Liver (tissue), 9 donors: ENCODE results near the gene RARB. TPM values are rescaled to one million over a fixed set of nuclear protein-coding genes. Genes with fewer than 3 reads are reported as not detected.

ENCODE experiments used
- DNase-seq: peaks from one replicate; pipeline ENCODE4 v3.0.0-alpha.2; 2017; ENCODE audit warnings: low spot score
- H3K27ac ChIP-seq, 2 donors: one replicate each; pipeline ENCODE4 v1.7.0; 2013; ENCODE audit warnings: inconsistent platforms in 2 of 2, low read length in 2 of 2, control low read depth in 1 of 2, low read depth in 1 of 2, mild to moderate bottlenecking in 1 of 2
- H3K27me3 ChIP-seq, 4 donors: one replicate each; pipeline versions ENCODE4 v1.6.1 to v1.7.0; 2013; ENCODE audit warnings: low read length in 3 of 4, inconsistent platforms in 1 of 4, mild to moderate bottlenecking in 1 of 4, moderate library complexity in 1 of 4; ENCODE audit not compliant: control insufficient read depth in 4 of 4, insufficient read depth in 4 of 4
- H3K36me3 ChIP-seq, 4 donors: one replicate each; pipeline versions ENCODE4 v1.6.1 to v1.7.0; 2013; ENCODE audit warnings: low read length in 3 of 4, mild to moderate bottlenecking in 3 of 4, low read depth in 1 of 4, moderate library complexity in 1 of 4; ENCODE audit not compliant: control insufficient read depth in 4 of 4, insufficient read depth in 3 of 4
- H3K4me1 ChIP-seq, 4 donors: one replicate each; pipeline versions ENCODE4 v1.6.1 to v1.7.0; 2013; ENCODE audit warnings: low read length in 3 of 4, mild to moderate bottlenecking in 3 of 4, moderate library complexity in 1 of 4; ENCODE audit not compliant: control insufficient read depth in 4 of 4, insufficient read depth in 4 of 4
- H3K4me3 ChIP-seq, 3 donors: one replicate each; pipeline versions ENCODE4 v1.6.1 to v1.7.0; 2013; ENCODE audit warnings: low read length in 3 of 3, control low read depth in 1 of 3, low read depth in 1 of 3, mild to moderate bottlenecking in 1 of 3
- H3K9ac ChIP-seq, 2 donors: one replicate each; pipeline ENCODE4 v1.7.0; 2013; ENCODE audit warnings: low read length in 2 of 2, mild to moderate bottlenecking in 2 of 2, moderate library complexity in 2 of 2, control low read depth in 1 of 2, low read depth in 1 of 2
- H3K9me3 ChIP-seq, 4 donors: one replicate each; pipeline versions ENCODE4 v1.6.1 to v1.7.0; 2013; ENCODE audit warnings: low read length in 3 of 4; ENCODE audit not compliant: control insufficient read depth in 4 of 4
- ATF3 ChIP-seq: IDR thresholded peaks from 2 replicates; pipeline ENCODE4 v1.6.1; 2016; ENCODE audit warnings: antibody characterized with exemption
- CTCF ChIP-seq: fragments of 150-350 bp; IDR thresholded peaks from 2 replicates; pipeline ENCODE4 v1.5.1; 2017; ENCODE audit warnings: improper control_type of control experiment, low read depth, low read length; ENCODE audit not compliant: missing input control
- EGR1 ChIP-seq, 2 donors: IDR thresholded peaks; 2 replicates each; pipeline ENCODE4 v1.6.1; 2016 to 2018; ENCODE audit warnings: antibody characterized with exemption in 2 of 2, low read depth in 2 of 2
- FOXA1 ChIP-seq: IDR thresholded peaks from 2 replicates; pipeline ENCODE4 v1.6.1; 2016; ENCODE audit warnings: antibody characterized with exemption
- GABPA ChIP-seq, 2 donors: IDR thresholded peaks in 1 of 2; conservative IDR thresholded peaks in 1 of 2; 2 replicates each; pipeline ENCODE4 v1.6.1; 2016; ENCODE audit warnings: antibody characterized with exemption in 2 of 2, mild to moderate bottlenecking in 1 of 2, moderate library complexity in 1 of 2
- HNF4A ChIP-seq, 2 donors: conservative IDR thresholded peaks; 2 replicates each; pipeline ENCODE4 v1.6.1; 2016; ENCODE audit warnings: antibody characterized with exemption in 2 of 2, mild to moderate bottlenecking in 2 of 2
- HNF4G ChIP-seq: IDR thresholded peaks from 2 replicates; pipeline ENCODE4 v1.6.1; 2016; ENCODE audit warnings: antibody characterized with exemption
- JUND ChIP-seq, 2 donors: IDR thresholded peaks; 2 replicates each; pipeline ENCODE4 v1.6.1; 2016; ENCODE audit warnings: antibody characterized with exemption in 2 of 2
- NR2F2 ChIP-seq: IDR thresholded peaks from 2 replicates; pipeline ENCODE4 v1.6.1; 2016; ENCODE audit warnings: antibody characterized with exemption
- RAD21 ChIP-seq, 2 donors: IDR thresholded peaks; 2 replicates each; pipeline ENCODE4 v1.6.1; 2016; ENCODE audit warnings: antibody characterized with exemption in 2 of 2, mild to moderate bottlenecking in 2 of 2
- RXRA ChIP-seq, 2 donors: IDR thresholded peaks; 2 replicates each; pipeline ENCODE4 v1.6.1; 2017 to 2018; ENCODE audit warnings: antibody characterized with exemption in 2 of 2, mild to moderate bottlenecking in 1 of 2
- SP1 ChIP-seq: IDR thresholded peaks from 2 replicates; pipeline ENCODE4 v1.6.1; 2018; ENCODE audit warnings: antibody characterized with exemption, mild to moderate bottlenecking
- TAF1 ChIP-seq: conservative IDR thresholded peaks from 2 replicates; pipeline ENCODE4 v1.6.1; 2016; ENCODE audit warnings: antibody characterized with exemption, mild to moderate bottlenecking
- YY1 ChIP-seq: IDR thresholded peaks from 2 replicates; pipeline ENCODE4 v1.6.1; 2016; ENCODE audit warnings: antibody characterized with exemption, mild to moderate bottlenecking
- WGBS: extraction: QIAGEN DNeasy Blood & Tissue Kit; methylation state at CpG from one replicate; pipeline ENCODE4 v1.1.7; 2013; 5-methylcytosine and 5-hydroxymethylcytosine counted together
- polyA plus RNA-seq, 2 donors: library from polyadenylated mRNA; stranded (reverse) in 1 of 2; unstranded in 1 of 2; fragments of 200-250 nt in 1 of 2; fragments of >200 nt in 1 of 2; fragmentation: Nextera tagmentation in 1 of 2; extraction: Ambion mirVana in 1 of 2; gene quantifications; one replicate each; pipeline versions ENCODE4 v1.2.1 to v1.2.3, GENCODE V29; 2013 to 2015
- total RNA-seq, 2 donors: library from RNA; depleted of rRNA; stranded (reverse); fragments of >200 nt; gene quantifications; one replicate each; pipeline ENCODE4 v1.2.3, GENCODE V29; 2014
- TF ChIP-seq, protein P1 (sequence below): IDR thresholded peaks from 2 replicates; pipeline ENCODE4 v1.6.1; 2016; ENCODE audit warnings: antibody characterized with exemption
- TF ChIP-seq, protein P2 (sequence below): IDR thresholded peaks from 2 replicates; pipeline ENCODE4 v1.6.1; 2016; ENCODE audit warnings: antibody characterized with exemption, mild to moderate bottlenecking
- donor health status: healthy.
- donor health status: healthy.
- donor health status: healthy.
- donor health status: healthy.
- donor health status: healthy.

The RARB gene
- total and polyA plus RNA-seq, 4 donors: 2.1 to 3.3 (median 2.3) TPM

- no peak for DNase-seq
- TF ChIP-seq RAD21 (IDR thresholded peaks at IDR 0.05) (peak in 1 of 2 donors; percentile 8), JUND (IDR thresholded peaks at IDR 0.05) (no peak), NR2F2 (peak; percentile 54), YY1 (no peak)
- Histone ChIP-seq H3K27me3 (no peaks in the 10 kb centered on the region), H3K36me3 (no peaks in the 10 kb centered on the region), H3K9ac (no peak overlapping the region), H3K9me3 (no peaks in the 10 kb centered on the region), H3K27ac (no peak overlapping the region), H3K4me1 (no peaks in the 10 kb centered on the region), H3K4me3 (no peak overlapping the region)
- 62% methylated on average over 9 of the region's 9 CpGs for WGBS
Measured at GRCh38 chr3:25385807-25386460, 42.1 kb upstream of the RARB start.

DNA sequence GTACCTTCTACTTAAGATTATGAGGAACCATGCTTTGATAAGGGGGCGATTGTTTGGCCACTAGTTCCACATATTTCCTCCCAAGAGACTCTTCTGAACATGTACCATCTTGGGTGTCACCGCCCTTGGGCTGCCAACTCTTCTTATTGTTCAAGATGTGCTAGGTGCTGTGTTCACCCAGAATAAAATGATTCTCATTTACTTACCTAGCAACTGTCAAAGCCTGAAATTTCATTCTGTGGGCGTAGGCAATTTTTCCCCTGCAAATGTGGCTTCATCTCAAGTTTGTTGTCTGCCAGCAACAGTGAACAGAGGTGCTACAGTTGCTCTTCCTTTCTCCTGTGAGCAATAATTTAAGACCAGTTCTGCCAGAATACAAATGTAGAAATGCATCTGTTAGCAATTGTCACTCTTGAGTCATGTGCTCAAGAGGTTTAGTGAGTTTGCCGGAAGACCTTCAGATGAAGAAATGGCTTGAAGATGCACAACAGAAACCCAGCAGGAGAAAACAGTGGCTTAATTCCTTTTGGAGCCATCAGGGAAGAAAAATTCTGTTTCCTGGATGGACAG, 41.3 kb upstream of the RARB start:
- Histone ChIP-seq H3K9me3 (no peaks in the 10 kb centered on the region), H3K36me3 (no peaks in the 10 kb centered on the region), H3K4me3 (no peak overlapping the region), H3K27ac (no peak overlapping the region), H3K9ac (no peak overlapping the region), H3K27me3 (no peaks in the 10 kb centered on the region), H3K4me1 (no peaks in the 10 kb centered on the region)
- TF ChIP-seq HNF4A (conservative IDR thresholded peaks at IDR 0.05): no peak
- no peak for TF ChIP-seq YY1
- TF ChIP-seq, protein P1, sequence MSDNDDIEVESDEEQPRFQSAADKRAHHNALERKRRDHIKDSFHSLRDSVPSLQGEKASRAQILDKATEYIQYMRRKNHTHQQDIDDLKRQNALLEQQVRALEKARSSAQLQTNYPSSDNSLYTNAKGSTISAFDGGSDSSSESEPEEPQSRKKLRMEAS: no peak
- TF ChIP-seq HNF4G: no peak
- no peak for TF ChIP-seq EGR1 (IDR thresholded peaks at IDR 0.05; ENCODE audit: low read depth in 2 of 2)
- TF ChIP-seq FOXA1: no peak
- TF ChIP-seq TAF1: no peak
- TF ChIP-seq RXRA (IDR thresholded peaks at IDR 0.05): no peak
- no peak for TF ChIP-seq ATF3
- no peak for TF ChIP-seq SP1
- TF ChIP-seq, protein P2, sequence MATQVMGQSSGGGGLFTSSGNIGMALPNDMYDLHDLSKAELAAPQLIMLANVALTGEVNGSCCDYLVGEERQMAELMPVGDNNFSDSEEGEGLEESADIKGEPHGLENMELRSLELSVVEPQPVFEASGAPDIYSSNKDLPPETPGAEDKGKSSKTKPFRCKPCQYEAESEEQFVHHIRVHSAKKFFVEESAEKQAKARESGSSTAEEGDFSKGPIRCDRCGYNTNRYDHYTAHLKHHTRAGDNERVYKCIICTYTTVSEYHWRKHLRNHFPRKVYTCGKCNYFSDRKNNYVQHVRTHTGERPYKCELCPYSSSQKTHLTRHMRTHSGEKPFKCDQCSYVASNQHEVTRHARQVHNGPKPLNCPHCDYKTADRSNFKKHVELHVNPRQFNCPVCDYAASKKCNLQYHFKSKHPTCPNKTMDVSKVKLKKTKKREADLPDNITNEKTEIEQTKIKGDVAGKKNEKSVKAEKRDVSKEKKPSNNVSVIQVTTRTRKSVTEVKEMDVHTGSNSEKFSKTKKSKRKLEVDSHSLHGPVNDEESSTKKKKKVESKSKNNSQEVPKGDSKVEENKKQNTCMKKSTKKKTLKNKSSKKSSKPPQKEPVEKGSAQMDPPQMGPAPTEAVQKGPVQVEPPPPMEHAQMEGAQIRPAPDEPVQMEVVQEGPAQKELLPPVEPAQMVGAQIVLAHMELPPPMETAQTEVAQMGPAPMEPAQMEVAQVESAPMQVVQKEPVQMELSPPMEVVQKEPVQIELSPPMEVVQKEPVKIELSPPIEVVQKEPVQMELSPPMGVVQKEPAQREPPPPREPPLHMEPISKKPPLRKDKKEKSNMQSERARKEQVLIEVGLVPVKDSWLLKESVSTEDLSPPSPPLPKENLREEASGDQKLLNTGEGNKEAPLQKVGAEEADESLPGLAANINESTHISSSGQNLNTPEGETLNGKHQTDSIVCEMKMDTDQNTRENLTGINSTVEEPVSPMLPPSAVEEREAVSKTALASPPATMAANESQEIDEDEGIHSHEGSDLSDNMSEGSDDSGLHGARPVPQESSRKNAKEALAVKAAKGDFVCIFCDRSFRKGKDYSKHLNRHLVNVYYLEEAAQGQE: no peak
- TF ChIP-seq GABPA (IDR thresholded peaks at IDR 0.05 in 1 of 2, conservative IDR thresholded peaks at IDR 0.05 in 1 of 2): no peak
- TF ChIP-seq CTCF: no peak
- TF ChIP-seq JUND (IDR thresholded peaks at IDR 0.05): no peak
- TF ChIP-seq RAD21 (IDR thresholded peaks at IDR 0.05): no peak
- no peak for DNase-seq
- WGBS: 95% methylated on average over 4 of the region's 4 CpGs
